C4-2B (cell line): ENCODE data around the gene PCDHB11.

Experiments used
- ZFX ChIP-seq: fragments of 450-650 bp; IDR thresholded peaks from 2 replicates; pipeline ENCODE4 v1.6.1; 2017
- TF ChIP-seq, protein P1 (sequence below): fragments of 450-650 bp; conservative IDR thresholded peaks from 2 replicates; pipeline ENCODE4 v1.5.1; 2017; ENCODE audit warnings: mild to moderate bottlenecking

DNA sequence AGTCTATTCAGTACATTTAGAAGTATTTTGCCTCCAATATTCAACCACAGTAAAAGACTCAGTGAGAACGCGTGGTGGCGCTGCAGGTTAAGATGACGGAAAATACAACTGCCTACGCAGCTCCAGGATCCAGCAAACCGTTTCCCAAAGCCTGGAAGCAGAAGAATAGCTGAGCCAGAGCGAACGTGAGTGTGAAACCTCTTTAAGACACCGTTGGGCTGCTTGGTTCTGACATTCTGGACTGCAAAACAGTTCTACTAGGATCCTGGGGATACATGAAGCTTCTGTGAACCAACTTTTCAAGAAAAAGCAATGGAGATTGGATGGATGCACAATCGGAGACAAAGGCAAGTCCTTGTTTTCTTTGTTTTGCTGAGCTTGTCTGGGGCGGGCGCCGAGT lies 17.2 kb upstream of the PCDHB11 start, which contains the start of gene PCDHB16:
- TF ChIP-seq, protein P1, sequence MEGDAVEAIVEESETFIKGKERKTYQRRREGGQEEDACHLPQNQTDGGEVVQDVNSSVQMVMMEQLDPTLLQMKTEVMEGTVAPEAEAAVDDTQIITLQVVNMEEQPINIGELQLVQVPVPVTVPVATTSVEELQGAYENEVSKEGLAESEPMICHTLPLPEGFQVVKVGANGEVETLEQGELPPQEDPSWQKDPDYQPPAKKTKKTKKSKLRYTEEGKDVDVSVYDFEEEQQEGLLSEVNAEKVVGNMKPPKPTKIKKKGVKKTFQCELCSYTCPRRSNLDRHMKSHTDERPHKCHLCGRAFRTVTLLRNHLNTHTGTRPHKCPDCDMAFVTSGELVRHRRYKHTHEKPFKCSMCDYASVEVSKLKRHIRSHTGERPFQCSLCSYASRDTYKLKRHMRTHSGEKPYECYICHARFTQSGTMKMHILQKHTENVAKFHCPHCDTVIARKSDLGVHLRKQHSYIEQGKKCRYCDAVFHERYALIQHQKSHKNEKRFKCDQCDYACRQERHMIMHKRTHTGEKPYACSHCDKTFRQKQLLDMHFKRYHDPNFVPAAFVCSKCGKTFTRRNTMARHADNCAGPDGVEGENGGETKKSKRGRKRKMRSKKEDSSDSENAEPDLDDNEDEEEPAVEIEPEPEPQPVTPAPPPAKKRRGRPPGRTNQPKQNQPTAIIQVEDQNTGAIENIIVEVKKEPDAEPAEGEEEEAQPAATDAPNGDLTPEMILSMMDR: peak; percentile 63
- no peak for TF ChIP-seq ZFX
